ENCODE data around the gene MACROD2.

DNA sequence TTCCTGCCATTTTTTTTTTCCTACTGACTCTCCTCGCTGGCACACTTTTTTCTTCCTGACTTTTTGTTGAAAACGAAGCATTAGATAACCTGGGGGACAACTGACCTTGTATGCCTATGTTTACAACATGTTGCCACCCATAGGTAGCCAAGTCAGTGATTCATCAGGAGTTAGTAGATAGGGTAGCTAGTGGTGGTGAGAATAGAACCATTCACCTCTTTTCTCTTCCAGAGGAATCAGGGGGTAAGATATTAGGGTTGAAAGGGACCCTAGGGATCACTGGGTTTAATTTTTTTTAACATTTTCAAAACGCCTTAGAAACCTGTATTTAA is 770.0 kb downstream of the MACROD2 start:
- TF ChIP-seq POLR2AphosphoS5 (IDR thresholded peaks at IDR 0.05; ENCODE audit: low read depth, low read length) (no peak), TAF1 (IDR thresholded peaks at IDR 0.05; ENCODE audit: borderline replicate concordance, insufficient read depth, low read length) (no peak)
- TF ChIP-seq, protein P1, sequence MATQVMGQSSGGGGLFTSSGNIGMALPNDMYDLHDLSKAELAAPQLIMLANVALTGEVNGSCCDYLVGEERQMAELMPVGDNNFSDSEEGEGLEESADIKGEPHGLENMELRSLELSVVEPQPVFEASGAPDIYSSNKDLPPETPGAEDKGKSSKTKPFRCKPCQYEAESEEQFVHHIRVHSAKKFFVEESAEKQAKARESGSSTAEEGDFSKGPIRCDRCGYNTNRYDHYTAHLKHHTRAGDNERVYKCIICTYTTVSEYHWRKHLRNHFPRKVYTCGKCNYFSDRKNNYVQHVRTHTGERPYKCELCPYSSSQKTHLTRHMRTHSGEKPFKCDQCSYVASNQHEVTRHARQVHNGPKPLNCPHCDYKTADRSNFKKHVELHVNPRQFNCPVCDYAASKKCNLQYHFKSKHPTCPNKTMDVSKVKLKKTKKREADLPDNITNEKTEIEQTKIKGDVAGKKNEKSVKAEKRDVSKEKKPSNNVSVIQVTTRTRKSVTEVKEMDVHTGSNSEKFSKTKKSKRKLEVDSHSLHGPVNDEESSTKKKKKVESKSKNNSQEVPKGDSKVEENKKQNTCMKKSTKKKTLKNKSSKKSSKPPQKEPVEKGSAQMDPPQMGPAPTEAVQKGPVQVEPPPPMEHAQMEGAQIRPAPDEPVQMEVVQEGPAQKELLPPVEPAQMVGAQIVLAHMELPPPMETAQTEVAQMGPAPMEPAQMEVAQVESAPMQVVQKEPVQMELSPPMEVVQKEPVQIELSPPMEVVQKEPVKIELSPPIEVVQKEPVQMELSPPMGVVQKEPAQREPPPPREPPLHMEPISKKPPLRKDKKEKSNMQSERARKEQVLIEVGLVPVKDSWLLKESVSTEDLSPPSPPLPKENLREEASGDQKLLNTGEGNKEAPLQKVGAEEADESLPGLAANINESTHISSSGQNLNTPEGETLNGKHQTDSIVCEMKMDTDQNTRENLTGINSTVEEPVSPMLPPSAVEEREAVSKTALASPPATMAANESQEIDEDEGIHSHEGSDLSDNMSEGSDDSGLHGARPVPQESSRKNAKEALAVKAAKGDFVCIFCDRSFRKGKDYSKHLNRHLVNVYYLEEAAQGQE (IDR thresholded peaks at IDR 0.05; ENCODE audit: insufficient read depth in 1 of 2, low read depth in 2 of 2, low read length in 2 of 2) = no peak
